GM21390 (cell line): ENCODE measurements around the gene BAD.
A peak's percentile ranks its signal among the peaks of the same experiment; 100 is the strongest.
"Not testable (repeated sequence)": the region's sequence is repeated elsewhere in the genome, so short reads cannot be mapped to it uniquely, and the experiment has no call there.

Source experiments
- ATAC-seq: cut with Tn5 transposase; IDR thresholded peaks from one replicate; pipeline ENCODE4 v1.9.1; 2021; ENCODE audit not compliant: unreplicated experiment

BAD gene

GRCh38 chr11:64315667-64316526 is 31.4 kb upstream of the BAD start:
- ATAC-seq = not testable (repeated sequence)

GRCh38 chr11:64314805-64315561 is 30.5 kb upstream of the BAD start:
- no peak for ATAC-seq

- ATAC-seq = no peak
These were observed 29.8 kb upstream of the BAD start for GRCh38 chr11:64314146-64314804.

GRCh38 chr11:64313491-64314145 is 29.2 kb upstream of the BAD start:
- ATAC-seq = no peak

- no peak for ATAC-seq
These were observed 28.5 kb upstream of the BAD start for GRCh38 chr11:64312947-64313346.

GRCh38 chr11:64307795-64308194 is 23.3 kb upstream of the BAD start:
- not testable (repeated sequence) for ATAC-seq

GRCh38 chr11:64306876-64307622 is 22.6 kb upstream of the BAD start:
- ATAC-seq = no peak

GRCh38 chr11:64306563-64306875 is 22.1 kb upstream of the BAD start:
- ATAC-seq = no peak

GRCh38 chr11:64305691-64306562 is 21.5 kb upstream of the BAD start:
- peak; percentile 32 for ATAC-seq

GRCh38 chr11:64305075-64305690 is 20.7 kb upstream of the BAD start, which contains the start of gene ESRRA:
ESRRA (plus strand) TSS chr11:64305524; CDS start chr11:64307180, 1,656 bp downstream.
- peak; percentile 69 for ATAC-seq

- ATAC-seq = peak; percentile 26
These were observed 20.0 kb upstream of the BAD start for GRCh38 chr11:64304316-64305072.

GRCh38 chr11:64304032-64304315 is 19.5 kb upstream of the BAD start:
- ATAC-seq = no peak

GRCh38 chr11:64303109-64304031 is 18.9 kb upstream of the BAD start:
- ATAC-seq = no peak

GRCh38 chr11:64299847-64300648 is 15.6 kb upstream of the BAD start, which contains the start of gene CATSPERZ:
CATSPERZ (plus strand) TSS chr11:64300358; CDS start chr11:64300411, 53 bp downstream.
- no peak for ATAC-seq

GRCh38 chr11:64298966-64299846 is 14.7 kb upstream of the BAD start:
- no peak for ATAC-seq
